NCI-H345 treated with DMSO at 0.1 percent for 48 hours (cell line): ENCODE data around the gene STK17B.

Experiments
- DNase-seq: peaks from one replicate; lab custom pipeline; 2025; ENCODE audit not compliant: unreplicated experiment; lab: John Stamatoyannopoulos, UW

Gene STK17B

GRCh38 chr2:196159221-196159892 lies 12.0 kb downstream of the STK17B start:
- no peak for DNase-seq

- no peak for DNase-seq
These were observed 15.8 kb downstream of the STK17B start for GRCh38 chr2:196155575-196155974.

- no peak for DNase-seq
These were observed 17.9 kb downstream of the STK17B start for GRCh38 chr2:196153480-196153879.

GRCh38 chr2:196149948-196150347 lies 21.4 kb downstream of the STK17B start:
- DNase-seq, result no peak

GRCh38 chr2:196148736-196149135 lies 22.6 kb downstream of the STK17B start:
- DNase-seq, result no peak

- no peak for DNase-seq
These were observed 26.1 kb downstream of the STK17B start for GRCh38 chr2:196145256-196145655.

GRCh38 chr2:196144513-196145126 lies 26.8 kb downstream of the STK17B start:
- no peak for DNase-seq

GRCh38 chr2:196143730-196144131 lies 27.6 kb downstream of the STK17B start:
- no peak for DNase-seq

GRCh38 chr2:196142825-196143224 lies 28.6 kb downstream of the STK17B start:
- DNase-seq, result no peak

GRCh38 chr2:196140213-196140612 lies 31.2 kb downstream of the STK17B start:
- no peak for DNase-seq

- DNase-seq, result no peak
These were observed 34.1 kb downstream of the STK17B start for GRCh38 chr2:196137271-196137670.

GRCh38 chr2:196136151-196136550 lies 35.2 kb downstream of the STK17B start:
- no peak for DNase-seq

GRCh38 chr2:196131949-196132925 lies 39.1 kb downstream of the STK17B start:
- no peak for DNase-seq

GRCh38 chr2:196131384-196131937 lies 39.9 kb downstream of the STK17B start:
- no peak for DNase-seq

- DNase-seq, result no peak
These were observed 41.1 kb downstream of the STK17B start for GRCh38 chr2:196130039-196130825.

- DNase-seq, result no peak
These were observed 42.6 kb downstream of the STK17B start for GRCh38 chr2:196128749-196129148.

- no peak for DNase-seq
These were observed 45.8 kb downstream of the STK17B start for GRCh38 chr2:196125596-196125995.

- DNase-seq, result no peak
These were observed 47.6 kb downstream of the STK17B start for GRCh38 chr2:196123679-196124373.

- no peak for DNase-seq
These were observed 51.5 kb downstream of the STK17B start for GRCh38 chr2:196119926-196120325.

- DNase-seq, result no peak
These were observed 54.1 kb downstream of the STK17B start for GRCh38 chr2:196117214-196117705.
